Uterus (tissue), 2 donors: ENCODE data around the gene ATF7IP.

ENCODE experiments used
- POLR2A ChIP-seq, 2 donors: fragments of 450-650 bp; IDR thresholded peaks; one replicate each; pipeline ENCODE4 v1.6.1; 2016; ENCODE audit warnings: antibody characterized with exemption in 2 of 2, mild to moderate bottlenecking in 1 of 2, moderate library complexity in 1 of 2
- TF ChIP-seq, protein P1 (sequence below), 4 experiments: fragments of 200-600 bp in 2 of 4; fragments of 450-650 bp in 2 of 4; sonication (generic) in 2 of 4; IDR thresholded peaks; one replicate each; pipeline ENCODE4 v1.5.1; 2016 to 2019; ENCODE audit warnings: antibody characterized with exemption in 4 of 4, mild to moderate bottlenecking in 2 of 4, moderate library complexity in 1 of 4

DNA sequence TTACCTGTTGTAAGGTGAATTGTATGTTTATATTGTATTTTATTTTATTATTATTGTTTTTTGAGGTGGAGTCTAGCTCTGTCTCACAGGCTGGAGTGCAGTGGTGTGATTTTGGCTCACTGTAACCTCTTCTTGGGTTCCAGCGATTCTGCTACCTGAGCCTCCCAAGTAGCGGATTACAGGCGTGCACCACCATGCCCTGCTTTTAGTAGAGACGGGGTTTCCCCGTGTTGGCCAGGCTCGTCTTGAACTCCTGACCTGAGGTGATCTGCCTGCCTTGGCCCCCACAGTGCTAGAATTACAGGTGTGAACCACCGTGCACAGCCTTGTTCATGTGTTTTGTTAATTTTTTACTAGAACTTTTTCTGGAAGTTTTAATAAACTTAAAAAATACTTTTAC, 3.8 kb downstream of the ATF7IP start:
- TF ChIP-seq, protein P1, sequence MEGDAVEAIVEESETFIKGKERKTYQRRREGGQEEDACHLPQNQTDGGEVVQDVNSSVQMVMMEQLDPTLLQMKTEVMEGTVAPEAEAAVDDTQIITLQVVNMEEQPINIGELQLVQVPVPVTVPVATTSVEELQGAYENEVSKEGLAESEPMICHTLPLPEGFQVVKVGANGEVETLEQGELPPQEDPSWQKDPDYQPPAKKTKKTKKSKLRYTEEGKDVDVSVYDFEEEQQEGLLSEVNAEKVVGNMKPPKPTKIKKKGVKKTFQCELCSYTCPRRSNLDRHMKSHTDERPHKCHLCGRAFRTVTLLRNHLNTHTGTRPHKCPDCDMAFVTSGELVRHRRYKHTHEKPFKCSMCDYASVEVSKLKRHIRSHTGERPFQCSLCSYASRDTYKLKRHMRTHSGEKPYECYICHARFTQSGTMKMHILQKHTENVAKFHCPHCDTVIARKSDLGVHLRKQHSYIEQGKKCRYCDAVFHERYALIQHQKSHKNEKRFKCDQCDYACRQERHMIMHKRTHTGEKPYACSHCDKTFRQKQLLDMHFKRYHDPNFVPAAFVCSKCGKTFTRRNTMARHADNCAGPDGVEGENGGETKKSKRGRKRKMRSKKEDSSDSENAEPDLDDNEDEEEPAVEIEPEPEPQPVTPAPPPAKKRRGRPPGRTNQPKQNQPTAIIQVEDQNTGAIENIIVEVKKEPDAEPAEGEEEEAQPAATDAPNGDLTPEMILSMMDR (IDR thresholded peaks at IDR 0.05) = no peak
- no peak for TF ChIP-seq POLR2A (IDR thresholded peaks at IDR 0.05)
